Panc1 (cell line): ENCODE results near the gene PRAMEF1.

Experiments
- POLR2AphosphoS5 ChIP-seq: IDR thresholded peaks from 2 replicates; pipeline ENCODE4 v1.6.1; 2012; ENCODE audit warnings: mild to moderate bottlenecking, low read depth, low read length, moderate library complexity
- SIN3A ChIP-seq: IDR thresholded peaks from 2 replicates; pipeline ENCODE4 v1.6.1; 2012; ENCODE audit warnings: low read depth, mild to moderate bottlenecking, low read length, moderate library complexity, borderline replicate concordance; ENCODE audit not compliant: insufficient read depth
- TCF7L2 ChIP-seq: IDR thresholded peaks from 2 replicates; pipeline ENCODE4 v1.6.1; 2011; ENCODE audit warnings: mild to moderate bottlenecking, low read depth, low read length, inconsistent platforms
- TF ChIP-seq, protein P1 (sequence below): fragments of 450-650 bp; IDR thresholded peaks from 2 replicates; pipeline ENCODE4 v1.5.1; 2017; ENCODE audit warnings: mild to moderate bottlenecking
- TF ChIP-seq, protein P2 (sequence below), 2 experiments: IDR thresholded peaks; 2 replicates each; pipeline ENCODE4 v1.6.1; 2011 to 2012; ENCODE audit warnings: low read depth in 2 of 2, control low read depth in 1 of 2, low read length in 1 of 2, mild to moderate bottlenecking in 1 of 2, moderate library complexity in 1 of 2; ENCODE audit not compliant: insufficient read depth in 1 of 2

- TF ChIP-seq, protein P1, sequence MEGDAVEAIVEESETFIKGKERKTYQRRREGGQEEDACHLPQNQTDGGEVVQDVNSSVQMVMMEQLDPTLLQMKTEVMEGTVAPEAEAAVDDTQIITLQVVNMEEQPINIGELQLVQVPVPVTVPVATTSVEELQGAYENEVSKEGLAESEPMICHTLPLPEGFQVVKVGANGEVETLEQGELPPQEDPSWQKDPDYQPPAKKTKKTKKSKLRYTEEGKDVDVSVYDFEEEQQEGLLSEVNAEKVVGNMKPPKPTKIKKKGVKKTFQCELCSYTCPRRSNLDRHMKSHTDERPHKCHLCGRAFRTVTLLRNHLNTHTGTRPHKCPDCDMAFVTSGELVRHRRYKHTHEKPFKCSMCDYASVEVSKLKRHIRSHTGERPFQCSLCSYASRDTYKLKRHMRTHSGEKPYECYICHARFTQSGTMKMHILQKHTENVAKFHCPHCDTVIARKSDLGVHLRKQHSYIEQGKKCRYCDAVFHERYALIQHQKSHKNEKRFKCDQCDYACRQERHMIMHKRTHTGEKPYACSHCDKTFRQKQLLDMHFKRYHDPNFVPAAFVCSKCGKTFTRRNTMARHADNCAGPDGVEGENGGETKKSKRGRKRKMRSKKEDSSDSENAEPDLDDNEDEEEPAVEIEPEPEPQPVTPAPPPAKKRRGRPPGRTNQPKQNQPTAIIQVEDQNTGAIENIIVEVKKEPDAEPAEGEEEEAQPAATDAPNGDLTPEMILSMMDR = no peak
- TF ChIP-seq POLR2AphosphoS5 (no peak), TCF7L2 (no peak), SIN3A (no peak)
- TF ChIP-seq, protein P2, sequence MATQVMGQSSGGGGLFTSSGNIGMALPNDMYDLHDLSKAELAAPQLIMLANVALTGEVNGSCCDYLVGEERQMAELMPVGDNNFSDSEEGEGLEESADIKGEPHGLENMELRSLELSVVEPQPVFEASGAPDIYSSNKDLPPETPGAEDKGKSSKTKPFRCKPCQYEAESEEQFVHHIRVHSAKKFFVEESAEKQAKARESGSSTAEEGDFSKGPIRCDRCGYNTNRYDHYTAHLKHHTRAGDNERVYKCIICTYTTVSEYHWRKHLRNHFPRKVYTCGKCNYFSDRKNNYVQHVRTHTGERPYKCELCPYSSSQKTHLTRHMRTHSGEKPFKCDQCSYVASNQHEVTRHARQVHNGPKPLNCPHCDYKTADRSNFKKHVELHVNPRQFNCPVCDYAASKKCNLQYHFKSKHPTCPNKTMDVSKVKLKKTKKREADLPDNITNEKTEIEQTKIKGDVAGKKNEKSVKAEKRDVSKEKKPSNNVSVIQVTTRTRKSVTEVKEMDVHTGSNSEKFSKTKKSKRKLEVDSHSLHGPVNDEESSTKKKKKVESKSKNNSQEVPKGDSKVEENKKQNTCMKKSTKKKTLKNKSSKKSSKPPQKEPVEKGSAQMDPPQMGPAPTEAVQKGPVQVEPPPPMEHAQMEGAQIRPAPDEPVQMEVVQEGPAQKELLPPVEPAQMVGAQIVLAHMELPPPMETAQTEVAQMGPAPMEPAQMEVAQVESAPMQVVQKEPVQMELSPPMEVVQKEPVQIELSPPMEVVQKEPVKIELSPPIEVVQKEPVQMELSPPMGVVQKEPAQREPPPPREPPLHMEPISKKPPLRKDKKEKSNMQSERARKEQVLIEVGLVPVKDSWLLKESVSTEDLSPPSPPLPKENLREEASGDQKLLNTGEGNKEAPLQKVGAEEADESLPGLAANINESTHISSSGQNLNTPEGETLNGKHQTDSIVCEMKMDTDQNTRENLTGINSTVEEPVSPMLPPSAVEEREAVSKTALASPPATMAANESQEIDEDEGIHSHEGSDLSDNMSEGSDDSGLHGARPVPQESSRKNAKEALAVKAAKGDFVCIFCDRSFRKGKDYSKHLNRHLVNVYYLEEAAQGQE (IDR thresholded peaks at IDR 0.05; ENCODE audit: insufficient read depth in 1 of 2, low read depth in 2 of 2, low read length in 1 of 2) = no peak
Measured at GRCh38 chr1:12745992-12746323, 45.2 kb upstream of the PRAMEF1 start, which contains the start of gene CFAP107.
